K562 (cell line): Measurements from ENCODE around the gene CNR2. TPM values are rescaled to one million over a fixed set of nuclear protein-coding genes. Genes with fewer than 3 reads are reported as not detected.

Experiments used
- AFF4 ChIP-seq: sonication (generic); formaldehyde crosslinking; IDR thresholded peaks from 2 replicates; pipeline ENCODE4 v1.8.0; 2023; ENCODE audit warnings: mild to moderate bottlenecking, missing genetic modification reagents
- ARHGAP35 ChIP-seq: fragments of 450-650 bp; IDR thresholded peaks from 2 replicates; pipeline ENCODE4 v1.6.1; 2018; ENCODE audit not compliant: partially characterized antibody
- DIDO1 ChIP-seq: fragments of 450-650 bp; IDR thresholded peaks from 2 replicates; pipeline ENCODE4 v1.6.1; 2016; ENCODE audit warnings: low read depth, missing biosample characterization, missing genetic modification characterization
- DMBX1 ChIP-seq: fragments of 250-450 bp; sonication (Bioruptor Pico); IDR thresholded peaks from 2 replicates; pipeline ENCODE4 v1.8.0; 2022; ENCODE audit warnings: inconsistent platforms, mild to moderate bottlenecking, moderate library complexity, borderline replicate concordance
- ELF2 ChIP-seq: fragments of 250-450 bp; sonication (Bioruptor Pico); IDR thresholded peaks from 2 replicates; pipeline ENCODE4 v1.5.0; 2021; ENCODE audit warnings: mild to moderate bottlenecking
- FOSL1 ChIP-seq: fragments of 200-800 bp; sonication (Bioruptor generic); conservative IDR thresholded peaks from 2 replicates; pipeline ENCODE4 v1.6.1; 2016; ENCODE audit warnings: missing genetic modification characterization, missing compliant biosample characterization
- MXD1 ChIP-seq: fragments of 250-450 bp; sonication (Bioruptor Pico); IDR thresholded peaks from 2 replicates; pipeline ENCODE4 v1.8.0; 2021; ENCODE audit warnings: borderline replicate concordance, mild to moderate bottlenecking, moderate library complexity; ENCODE audit not compliant: poor library complexity, severe bottlenecking
- polyA plus RNA-seq, 8 experiments: library from polyadenylated mRNA; depleted of rRNA in 4 of 8; stranded (reverse) in 5 of 8; unstranded in 3 of 8; fragments of >200 nt; fragmentation: Nextera tagmentation in 2 of 8; fragmentation: Illumina TruSeq in 1 of 8; extraction: Ambion mirVana in 2 of 8; extraction: Trizol in 1 of 8; gene quantifications; 2 replicates each; pipeline versions ENCODE4 v1.2.1 to v1.2.3, GENCODE V29; 2011 to 2014; ENCODE audit warnings: inconsistent platforms in 1 of 8, missing spikeins in 1 of 8
- total RNA-seq, 7 experiments: library from RNA; depleted of rRNA in 6 of 7; stranded (reverse); fragments of >200 nt in 6 of 7; fragmentation: Illumina TruSeq in 2 of 7; extraction: Trizol in 2 of 7; gene quantifications; 2 replicates each; pipeline versions ENCODE4 v1.2.1 to v1.2.3, GENCODE V29; 2011 to 2021; ENCODE audit warnings: low replicate concordance in 1 of 7
- TF ChIP-seq, protein P1 (sequence below): sonication (generic); formaldehyde crosslinking; IDR thresholded peaks from 2 replicates; pipeline ENCODE4 v1.8.0; 2022; ENCODE audit warnings: mild to moderate bottlenecking, missing genetic modification reagents
- TF ChIP-seq, protein P2 (sequence below), 3 experiments: fragments of 200-800 bp in 1 of 3; fragments of 250-450 bp in 1 of 3; fragments of 450-650 bp in 1 of 3; sonication (Bioruptor Pico) in 1 of 3; sonication (Bioruptor generic) in 1 of 3; formaldehyde crosslinking in 1 of 3; IDR thresholded peaks; 2 replicates each; pipeline versions ENCODE4 v1.6.1 to v1.8.0; 2016 to 2022; ENCODE audit warnings: mild to moderate bottlenecking in 2 of 3, missing genetic modification characterization in 2 of 3, missing compliant biosample characterization in 1 of 3, moderate library complexity in 1 of 3
- TF ChIP-seq, protein P3 (sequence below): IDR thresholded peaks from 2 replicates; pipeline ENCODE4 v1.6.1; 2014; ENCODE audit warnings: antibody characterized with exemption

The CNR2 gene
- total and polyA plus RNA-seq, 9 of the 15 experiments (the other 6 are each of a cell fraction or from before 2014, with no cell fraction given) = not detected

DNA sequence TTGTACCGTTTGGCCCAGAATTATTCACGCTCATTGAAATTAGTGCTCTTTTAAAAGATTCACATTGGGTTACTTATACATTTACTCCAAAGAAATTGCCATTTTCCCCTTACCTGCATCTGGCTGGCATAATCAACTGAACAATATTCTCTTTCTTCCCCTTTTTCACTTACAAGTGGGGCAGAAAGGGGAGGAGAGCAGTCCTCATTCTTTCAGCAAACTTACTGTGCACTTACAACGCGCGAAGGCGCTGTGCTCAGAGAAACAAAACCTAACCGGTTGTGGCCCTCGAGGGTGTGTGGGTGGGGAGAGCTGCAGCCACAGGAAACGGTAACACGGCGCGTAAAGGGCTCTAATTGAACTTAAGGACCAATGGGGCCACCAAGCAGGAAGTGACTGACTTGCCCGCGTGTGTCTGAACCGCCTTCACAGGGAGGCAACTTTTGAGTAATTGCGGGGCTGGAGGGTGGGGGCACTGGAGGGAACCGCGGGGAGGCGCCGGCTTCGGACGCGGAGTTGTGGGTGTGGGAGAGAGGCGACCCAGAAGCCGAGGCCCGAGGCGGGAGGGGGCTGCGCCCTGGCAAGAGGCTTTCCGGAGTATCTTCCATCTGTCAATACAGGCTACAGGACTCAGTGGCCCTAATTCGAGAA is 45.8 kb upstream of the CNR2 start (continued):
- TF ChIP-seq AFF4 (no peak; the same call in 1 of the 2 replicates), FOSL1 (tag) (no peak), MXD1 (CRISPR knock-in tag) (no peak), ARHGAP35 (no peak), ELF2 (CRISPR knock-in tag) (0 out of 2 replicates have a peak, but pooled peaks have one; percentile 57), DIDO1 (no peak), DMBX1 (no peak)
- TF ChIP-seq, protein P1, sequence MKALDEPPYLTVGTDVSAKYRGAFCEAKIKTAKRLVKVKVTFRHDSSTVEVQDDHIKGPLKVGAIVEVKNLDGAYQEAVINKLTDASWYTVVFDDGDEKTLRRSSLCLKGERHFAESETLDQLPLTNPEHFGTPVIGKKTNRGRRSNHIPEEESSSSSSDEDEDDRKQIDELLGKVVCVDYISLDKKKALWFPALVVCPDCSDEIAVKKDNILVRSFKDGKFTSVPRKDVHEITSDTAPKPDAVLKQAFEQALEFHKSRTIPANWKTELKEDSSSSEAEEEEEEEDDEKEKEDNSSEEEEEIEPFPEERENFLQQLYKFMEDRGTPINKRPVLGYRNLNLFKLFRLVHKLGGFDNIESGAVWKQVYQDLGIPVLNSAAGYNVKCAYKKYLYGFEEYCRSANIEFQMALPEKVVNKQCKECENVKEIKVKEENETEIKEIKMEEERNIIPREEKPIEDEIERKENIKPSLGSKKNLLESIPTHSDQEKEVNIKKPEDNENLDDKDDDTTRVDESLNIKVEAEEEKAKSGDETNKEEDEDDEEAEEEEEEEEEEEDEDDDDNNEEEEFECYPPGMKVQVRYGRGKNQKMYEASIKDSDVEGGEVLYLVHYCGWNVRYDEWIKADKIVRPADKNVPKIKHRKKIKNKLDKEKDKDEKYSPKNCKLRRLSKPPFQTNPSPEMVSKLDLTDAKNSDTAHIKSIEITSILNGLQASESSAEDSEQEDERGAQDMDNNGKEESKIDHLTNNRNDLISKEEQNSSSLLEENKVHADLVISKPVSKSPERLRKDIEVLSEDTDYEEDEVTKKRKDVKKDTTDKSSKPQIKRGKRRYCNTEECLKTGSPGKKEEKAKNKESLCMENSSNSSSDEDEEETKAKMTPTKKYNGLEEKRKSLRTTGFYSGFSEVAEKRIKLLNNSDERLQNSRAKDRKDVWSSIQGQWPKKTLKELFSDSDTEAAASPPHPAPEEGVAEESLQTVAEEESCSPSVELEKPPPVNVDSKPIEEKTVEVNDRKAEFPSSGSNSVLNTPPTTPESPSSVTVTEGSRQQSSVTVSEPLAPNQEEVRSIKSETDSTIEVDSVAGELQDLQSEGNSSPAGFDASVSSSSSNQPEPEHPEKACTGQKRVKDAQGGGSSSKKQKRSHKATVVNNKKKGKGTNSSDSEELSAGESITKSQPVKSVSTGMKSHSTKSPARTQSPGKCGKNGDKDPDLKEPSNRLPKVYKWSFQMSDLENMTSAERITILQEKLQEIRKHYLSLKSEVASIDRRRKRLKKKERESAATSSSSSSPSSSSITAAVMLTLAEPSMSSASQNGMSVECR (CRISPR knock-in tag) = peak; percentile 66
- TF ChIP-seq, protein P2, sequence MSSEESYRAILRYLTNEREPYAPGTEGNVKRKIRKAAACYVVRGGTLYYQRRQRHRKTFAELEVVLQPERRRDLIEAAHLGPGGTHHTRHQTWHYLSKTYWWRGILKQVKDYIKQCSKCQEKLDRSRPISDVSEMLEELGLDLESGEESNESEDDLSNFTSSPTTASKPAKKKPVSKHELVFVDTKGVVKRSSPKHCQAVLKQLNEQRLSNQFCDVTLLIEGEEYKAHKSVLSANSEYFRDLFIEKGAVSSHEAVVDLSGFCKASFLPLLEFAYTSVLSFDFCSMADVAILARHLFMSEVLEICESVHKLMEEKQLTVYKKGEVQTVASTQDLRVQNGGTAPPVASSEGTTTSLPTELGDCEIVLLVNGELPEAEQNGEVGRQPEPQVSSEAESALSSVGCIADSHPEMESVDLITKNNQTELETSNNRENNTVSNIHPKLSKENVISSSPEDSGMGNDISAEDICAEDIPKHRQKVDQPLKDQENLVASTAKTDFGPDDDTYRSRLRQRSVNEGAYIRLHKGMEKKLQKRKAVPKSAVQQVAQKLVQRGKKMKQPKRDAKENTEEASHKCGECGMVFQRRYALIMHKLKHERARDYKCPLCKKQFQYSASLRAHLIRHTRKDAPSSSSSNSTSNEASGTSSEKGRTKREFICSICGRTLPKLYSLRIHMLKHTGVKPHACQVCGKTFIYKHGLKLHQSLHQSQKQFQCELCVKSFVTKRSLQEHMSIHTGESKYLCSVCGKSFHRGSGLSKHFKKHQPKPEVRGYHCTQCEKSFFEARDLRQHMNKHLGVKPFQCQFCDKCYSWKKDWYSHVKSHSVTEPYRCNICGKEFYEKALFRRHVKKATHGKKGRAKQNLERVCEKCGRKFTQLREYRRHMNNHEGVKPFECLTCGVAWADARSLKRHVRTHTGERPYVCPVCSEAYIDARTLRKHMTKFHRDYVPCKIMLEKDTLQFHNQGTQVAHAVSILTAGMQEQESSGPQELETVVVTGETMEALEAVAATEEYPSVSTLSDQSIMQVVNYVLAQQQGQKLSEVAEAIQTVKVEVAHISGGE (CRISPR knock-in tag; IDR thresholded peaks at IDR 0.05) = no peak; a peak in 1 of 6 replicates
- TF ChIP-seq, protein P3, sequence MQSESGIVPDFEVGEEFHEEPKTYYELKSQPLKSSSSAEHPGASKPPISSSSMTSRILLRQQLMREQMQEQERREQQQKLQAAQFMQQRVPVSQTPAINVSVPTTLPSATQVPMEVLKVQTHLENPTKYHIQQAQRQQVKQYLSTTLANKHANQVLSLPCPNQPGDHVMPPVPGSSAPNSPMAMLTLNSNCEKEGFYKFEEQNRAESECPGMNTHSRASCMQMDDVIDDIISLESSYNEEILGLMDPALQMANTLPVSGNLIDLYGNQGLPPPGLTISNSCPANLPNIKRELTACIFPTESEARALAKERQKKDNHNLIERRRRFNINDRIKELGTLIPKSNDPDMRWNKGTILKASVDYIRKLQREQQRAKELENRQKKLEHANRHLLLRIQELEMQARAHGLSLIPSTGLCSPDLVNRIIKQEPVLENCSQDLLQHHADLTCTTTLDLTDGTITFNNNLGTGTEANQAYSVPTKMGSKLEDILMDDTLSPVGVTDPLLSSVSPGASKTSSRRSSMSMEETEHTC = no peak; the same call in 1 of the 2 replicates
